Measurements from ENCODE around the gene RASAL2.

DNA sequence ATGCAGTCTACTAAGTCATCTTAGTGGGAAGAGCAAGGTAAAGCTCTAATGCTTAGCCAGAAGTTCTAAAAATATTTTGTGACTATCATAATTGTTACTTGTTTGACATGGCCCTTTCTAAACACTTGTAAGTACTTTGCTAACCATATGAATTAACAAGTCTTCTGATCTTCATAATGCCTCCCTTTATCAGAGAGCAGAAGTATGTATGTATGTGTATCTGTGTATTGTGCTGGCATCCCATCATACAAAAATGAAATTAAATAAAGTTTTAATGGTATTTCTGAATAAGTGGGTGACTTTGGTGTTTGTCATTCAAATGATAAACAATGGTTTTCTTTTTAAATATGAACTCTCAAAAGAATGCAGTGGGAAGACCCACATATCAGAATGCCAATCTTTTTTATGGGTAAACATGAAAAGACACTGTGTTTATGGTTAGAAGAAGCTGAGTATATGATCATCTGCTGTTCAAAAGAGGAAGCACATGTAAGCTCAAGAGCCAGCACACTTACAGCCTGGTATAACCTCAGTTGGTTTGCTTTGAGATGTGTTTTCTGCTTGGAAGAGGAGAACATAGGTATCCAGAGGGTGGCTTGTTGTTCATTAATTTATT, 243.3 kb downstream of the RASAL2 start:
- TF ChIP-seq EP300 (IDR thresholded peaks at IDR 0.05) (no peak), POLR2A (IDR thresholded peaks at IDR 0.05) (no peak), POLR2AphosphoS5 (IDR thresholded peaks at IDR 0.05) (no peak)
- TF ChIP-seq, protein P1, sequence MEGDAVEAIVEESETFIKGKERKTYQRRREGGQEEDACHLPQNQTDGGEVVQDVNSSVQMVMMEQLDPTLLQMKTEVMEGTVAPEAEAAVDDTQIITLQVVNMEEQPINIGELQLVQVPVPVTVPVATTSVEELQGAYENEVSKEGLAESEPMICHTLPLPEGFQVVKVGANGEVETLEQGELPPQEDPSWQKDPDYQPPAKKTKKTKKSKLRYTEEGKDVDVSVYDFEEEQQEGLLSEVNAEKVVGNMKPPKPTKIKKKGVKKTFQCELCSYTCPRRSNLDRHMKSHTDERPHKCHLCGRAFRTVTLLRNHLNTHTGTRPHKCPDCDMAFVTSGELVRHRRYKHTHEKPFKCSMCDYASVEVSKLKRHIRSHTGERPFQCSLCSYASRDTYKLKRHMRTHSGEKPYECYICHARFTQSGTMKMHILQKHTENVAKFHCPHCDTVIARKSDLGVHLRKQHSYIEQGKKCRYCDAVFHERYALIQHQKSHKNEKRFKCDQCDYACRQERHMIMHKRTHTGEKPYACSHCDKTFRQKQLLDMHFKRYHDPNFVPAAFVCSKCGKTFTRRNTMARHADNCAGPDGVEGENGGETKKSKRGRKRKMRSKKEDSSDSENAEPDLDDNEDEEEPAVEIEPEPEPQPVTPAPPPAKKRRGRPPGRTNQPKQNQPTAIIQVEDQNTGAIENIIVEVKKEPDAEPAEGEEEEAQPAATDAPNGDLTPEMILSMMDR (IDR thresholded peaks at IDR 0.05): no peak
